ENCODE results near the gene C20orf204.

GRCh38 chr20:64048402-64049044 lies 12.5 kb downstream of the C20orf204 start:
- TF ChIP-seq, protein P1, sequence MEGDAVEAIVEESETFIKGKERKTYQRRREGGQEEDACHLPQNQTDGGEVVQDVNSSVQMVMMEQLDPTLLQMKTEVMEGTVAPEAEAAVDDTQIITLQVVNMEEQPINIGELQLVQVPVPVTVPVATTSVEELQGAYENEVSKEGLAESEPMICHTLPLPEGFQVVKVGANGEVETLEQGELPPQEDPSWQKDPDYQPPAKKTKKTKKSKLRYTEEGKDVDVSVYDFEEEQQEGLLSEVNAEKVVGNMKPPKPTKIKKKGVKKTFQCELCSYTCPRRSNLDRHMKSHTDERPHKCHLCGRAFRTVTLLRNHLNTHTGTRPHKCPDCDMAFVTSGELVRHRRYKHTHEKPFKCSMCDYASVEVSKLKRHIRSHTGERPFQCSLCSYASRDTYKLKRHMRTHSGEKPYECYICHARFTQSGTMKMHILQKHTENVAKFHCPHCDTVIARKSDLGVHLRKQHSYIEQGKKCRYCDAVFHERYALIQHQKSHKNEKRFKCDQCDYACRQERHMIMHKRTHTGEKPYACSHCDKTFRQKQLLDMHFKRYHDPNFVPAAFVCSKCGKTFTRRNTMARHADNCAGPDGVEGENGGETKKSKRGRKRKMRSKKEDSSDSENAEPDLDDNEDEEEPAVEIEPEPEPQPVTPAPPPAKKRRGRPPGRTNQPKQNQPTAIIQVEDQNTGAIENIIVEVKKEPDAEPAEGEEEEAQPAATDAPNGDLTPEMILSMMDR (IDR thresholded peaks at IDR 0.05): no peak
- no peak for TF ChIP-seq POLR2A (IDR thresholded peaks at IDR 0.05)

Measured in adrenal gland (tissue), 5 donors.